ENCODE data around the gene PROSER2. TPM values are rescaled to one million over a fixed set of nuclear protein-coding genes. Genes with fewer than 3 reads are reported as not detected.

PROSER2 gene
- total RNA-seq, 1 donor from 2014 or later, result 0.27 TPM

GRCh38 chr10:11827414-11827813 is 4.3 kb downstream of the PROSER2 start:
- Mint-ChIP-seq H3K4me1 (peaks cover 4% of the 10 kb centered on the region), H3K27ac (no peak overlapping the region), H3K27me3 (peaks cover 22% of the 10 kb centered on the region), H3K4me3 (no peak overlapping the region), H3K36me3 (ENCODE audit: low read depth) (no peaks in the 10 kb centered on the region), H3K9me3 (no peaks in the 10 kb centered on the region)
- TF ChIP-seq CTCF (IDR thresholded peaks at IDR 0.05), result no peak
- POLR2A ChIA-PET, result interaction anchor here (0.7 kb wide), 1 partner anchor 17 kb away, joined by 3 read pairs; no protein-coding TSS in a partner anchor
- no peak for ATAC-seq (ENCODE audit: low read depth)
- CTCF ChIA-PET, result no interaction called here
- intact Hi-C loops (cut with micrococcal nuclease), result no loop called here
- DNase-seq, result no peak

GRCh38 chr10:11828682-11829284 is 5.6 kb downstream of the PROSER2 start:
- peaks cover 22% of the 10 kb centered on the region for H3K27me3 Mint-ChIP-seq

GRCh38 chr10:11830836-11831519 is 7.8 kb downstream of the PROSER2 start:
- TF ChIP-seq CTCF (IDR thresholded peaks at IDR 0.05), result no peak
- no peak overlapping the region for H3K27ac Mint-ChIP-seq
- POLR2A ChIA-PET, result no interaction called here
- H3K9me3 Mint-ChIP-seq, result no peaks in the 10 kb centered on the region
- no peaks in the 10 kb centered on the region for H3K4me1 Mint-ChIP-seq
- no peaks in the 10 kb centered on the region for H3K36me3 Mint-ChIP-seq (ENCODE audit: low read depth)
- intact Hi-C loops (cut with micrococcal nuclease), result no loop called here
- DNase-seq (no peak), ATAC-seq (ENCODE audit: low read depth) (no peak)
- CTCF ChIA-PET, result no interaction called here
- peaks cover 9% of the 10 kb centered on the region for H3K27me3 Mint-ChIP-seq
- no peak overlapping the region for H3K4me3 Mint-ChIP-seq

More at GRCh38 chr10:11828682-11829284, 5.6 kb downstream of the PROSER2 start:
- intact Hi-C loops (cut with micrococcal nuclease), result no loop called here
- no peaks in the 10 kb centered on the region for H3K9me3 Mint-ChIP-seq
- ChIA-PET POLR2A (no interaction called here), CTCF (interaction anchor here (1.4 kb wide), 1 partner anchor 9 kb away, joined by 3 read pairs; no protein-coding TSS in a partner anchor)
- no peak overlapping the region for H3K27ac Mint-ChIP-seq
- TF ChIP-seq CTCF (IDR thresholded peaks at IDR 0.05), result no peak
- DNase-seq (no peak), ATAC-seq (ENCODE audit: low read depth) (no peak)
- H3K36me3 Mint-ChIP-seq (ENCODE audit: low read depth), result no peaks in the 10 kb centered on the region
- peaks cover 4% of the 10 kb centered on the region for H3K4me1 Mint-ChIP-seq
- H3K4me3 Mint-ChIP-seq, result no peak overlapping the region

- Mint-ChIP-seq H3K27me3 (peaks cover 8% of the 10 kb centered on the region), H3K4me1 (no peaks in the 10 kb centered on the region), H3K4me3 (no peak overlapping the region), H3K27ac (no peak overlapping the region), H3K9me3 (no peaks in the 10 kb centered on the region), H3K36me3 (ENCODE audit: low read depth) (no peaks in the 10 kb centered on the region)
- ChIA-PET POLR2A (no interaction called here), CTCF (no interaction called here)
- intact Hi-C loops (cut with micrococcal nuclease), result no loop called here
- TF ChIP-seq CTCF (IDR thresholded peaks at IDR 0.05), result no peak
- ATAC-seq (ENCODE audit: low read depth), result no peak
- no peak for DNase-seq
These were observed 8.4 kb downstream of the PROSER2 start for GRCh38 chr10:11831520-11831951.

GRCh38 chr10:11832042-11832441 is 8.9 kb downstream of the PROSER2 start:
- TF ChIP-seq CTCF (IDR thresholded peaks at IDR 0.05), result no peak
- H3K27ac Mint-ChIP-seq, result no peak overlapping the region
- no peak for ATAC-seq (ENCODE audit: low read depth)
- POLR2A ChIA-PET, result no interaction called here
- CTCF ChIA-PET, result no interaction called here
- no peak overlapping the region for H3K4me3 Mint-ChIP-seq
- no peaks in the 10 kb centered on the region for H3K9me3 Mint-ChIP-seq
- H3K36me3 Mint-ChIP-seq (ENCODE audit: low read depth), result no peaks in the 10 kb centered on the region
- H3K4me1 Mint-ChIP-seq, result no peaks in the 10 kb centered on the region
- no peak for DNase-seq
- intact Hi-C loops (cut with micrococcal nuclease), result no loop called here
- peaks cover 9% of the 10 kb centered on the region for H3K27me3 Mint-ChIP-seq
